Activated CD8-positive, alpha-beta memory T cell treated with anti-CD3 and anti-CD28 coated beads for 24 hours (primary cell): ENCODE data around the gene UMAD1.

ENCODE experiments used
- DNase-seq: peaks from one replicate; pipeline ENCODE4 v3.0.0-alpha.2; 2020

UMAD1 gene

DNA sequence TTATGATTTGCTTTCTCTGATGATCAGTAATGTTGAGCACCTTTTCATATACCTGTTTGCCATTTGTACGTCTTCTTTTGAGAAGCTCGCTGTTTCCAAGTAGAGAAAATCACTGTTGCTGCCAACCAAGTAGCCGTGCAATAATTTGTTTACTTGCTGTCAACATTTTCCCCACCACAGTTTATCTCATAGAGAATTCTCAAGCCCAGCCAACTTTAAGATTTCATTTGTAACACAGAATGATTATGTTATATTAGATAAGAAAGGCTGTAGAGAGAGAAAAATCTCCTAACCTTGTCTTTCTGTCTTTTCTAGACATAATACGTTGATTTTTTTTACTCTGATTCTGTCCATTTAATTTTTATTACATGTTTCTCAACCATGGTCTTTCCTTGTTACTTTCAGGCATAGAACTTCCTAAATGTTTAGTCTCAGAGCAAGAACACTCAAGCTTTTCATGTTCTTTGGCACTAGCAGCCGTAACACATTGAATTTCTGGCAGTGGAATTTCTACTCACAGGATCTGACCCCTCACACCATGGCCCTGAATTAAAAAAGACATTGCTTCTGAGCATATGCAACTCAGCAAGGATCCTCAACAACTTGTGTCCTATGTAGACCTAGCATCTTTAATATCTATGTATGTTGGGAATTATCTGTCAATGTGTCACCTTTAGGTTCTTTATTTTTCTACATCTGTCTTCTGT lies 54.7 kb downstream of the UMAD1 start:
- DNase-seq = no peak

DNA sequence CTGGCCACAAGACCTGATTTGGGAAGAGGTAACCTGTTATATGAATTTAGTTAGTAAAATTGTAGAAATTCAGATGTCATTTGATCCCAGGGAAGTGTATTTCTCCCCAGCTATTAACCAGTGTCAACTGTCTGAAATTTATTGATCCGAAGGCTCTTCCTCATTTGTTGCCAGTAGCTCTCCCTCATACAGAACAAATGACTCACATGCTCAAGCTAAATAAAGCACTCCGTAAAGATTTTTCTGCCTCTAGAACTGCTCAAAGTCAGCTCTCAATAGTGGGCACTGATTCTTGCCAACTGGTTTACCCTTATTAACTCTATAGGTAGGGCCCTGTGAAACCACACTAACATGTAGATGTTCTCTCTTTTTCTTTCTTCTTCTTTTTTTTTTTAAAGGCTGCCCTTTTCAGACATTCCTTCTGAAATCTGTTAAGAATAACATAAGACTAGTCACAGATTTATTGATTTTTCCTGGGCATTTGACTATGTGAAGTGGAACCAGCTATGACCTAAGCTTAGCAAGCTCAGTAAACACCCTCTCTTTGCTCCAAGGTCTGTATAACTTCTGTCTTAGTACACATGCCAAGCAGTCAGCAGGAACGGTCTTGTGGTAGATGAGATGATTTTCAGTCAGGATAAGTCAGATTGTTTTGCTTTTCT lies 56.0 kb downstream of the UMAD1 start:
- no peak for DNase-seq

GRCh38 chr7:7698930-7699329 lies 58.4 kb downstream of the UMAD1 start:
- DNase-seq = no peak

DNA sequence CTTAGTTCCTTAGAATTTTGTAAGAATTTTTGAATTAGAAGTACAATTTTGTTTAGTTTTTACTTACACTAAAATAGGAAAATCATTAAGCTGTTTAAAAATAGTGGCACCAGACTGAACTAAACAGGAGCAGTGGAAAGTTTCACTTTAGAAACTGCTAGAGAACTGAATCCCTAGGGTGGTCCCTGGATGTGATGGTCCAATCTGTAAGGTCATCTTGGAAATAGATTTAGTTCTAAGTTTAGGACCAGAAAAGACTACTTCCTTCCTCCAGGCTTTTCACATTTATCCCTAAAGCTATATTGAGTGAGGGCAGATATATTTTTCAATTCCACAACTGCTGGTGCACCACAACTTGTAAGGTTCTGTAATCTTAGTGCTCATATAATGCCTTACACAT lies 58.8 kb downstream of the UMAD1 start:
- DNase-seq = no peak

GRCh38 chr7:7699970-7700369 lies 59.4 kb downstream of the UMAD1 start:
- DNase-seq = no peak

- no peak for DNase-seq
These were observed 61.0 kb downstream of the UMAD1 start for GRCh38 chr7:7701527-7701926.

DNA sequence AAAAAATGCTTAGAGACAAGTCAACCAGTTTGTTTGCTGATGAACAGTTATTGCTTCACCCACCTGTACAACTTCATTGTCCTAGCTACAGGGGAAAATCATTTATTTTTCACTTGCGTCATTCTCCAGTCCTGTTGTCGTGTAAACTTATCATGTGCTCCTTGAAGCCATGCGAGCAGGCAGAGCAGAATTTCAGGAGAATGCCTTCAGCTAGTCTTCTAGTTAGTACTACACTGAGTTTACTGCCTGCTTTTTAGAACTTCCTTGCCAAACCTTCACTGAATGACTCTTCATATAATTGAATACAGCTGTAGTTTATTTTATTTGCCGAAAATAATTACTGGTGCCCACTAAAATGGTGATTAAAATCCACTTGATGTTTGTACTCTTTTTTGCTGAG lies 62.3 kb downstream of the UMAD1 start:
- DNase-seq = no peak

GRCh38 chr7:7703427-7703826 lies 62.9 kb downstream of the UMAD1 start:
- DNase-seq = no peak

DNA sequence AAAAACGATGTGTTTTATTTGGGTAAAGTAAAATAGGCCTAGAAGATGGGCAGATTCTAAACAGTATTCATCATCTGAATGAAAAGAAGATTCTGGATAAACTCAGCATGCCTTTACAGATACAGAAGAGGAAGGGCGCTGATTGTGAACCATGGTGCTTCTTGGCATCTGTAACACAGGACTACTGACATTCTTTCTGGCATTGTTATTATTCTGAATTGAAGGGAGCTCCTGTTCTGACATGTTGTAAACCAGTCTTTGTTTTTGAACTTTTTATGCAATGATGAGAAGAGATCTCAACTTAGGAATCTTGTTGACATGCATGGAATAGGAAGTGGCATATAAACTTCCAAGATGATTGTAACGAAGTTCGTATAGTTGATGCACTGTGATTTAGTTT lies 64.3 kb downstream of the UMAD1 start:
- DNase-seq = no peak

GRCh38 chr7:7705318-7705717 lies 64.8 kb downstream of the UMAD1 start:
- DNase-seq = no peak

- DNase-seq = no peak
These were observed 65.6 kb downstream of the UMAD1 start for GRCh38 chr7:7706101-7706511.

DNA sequence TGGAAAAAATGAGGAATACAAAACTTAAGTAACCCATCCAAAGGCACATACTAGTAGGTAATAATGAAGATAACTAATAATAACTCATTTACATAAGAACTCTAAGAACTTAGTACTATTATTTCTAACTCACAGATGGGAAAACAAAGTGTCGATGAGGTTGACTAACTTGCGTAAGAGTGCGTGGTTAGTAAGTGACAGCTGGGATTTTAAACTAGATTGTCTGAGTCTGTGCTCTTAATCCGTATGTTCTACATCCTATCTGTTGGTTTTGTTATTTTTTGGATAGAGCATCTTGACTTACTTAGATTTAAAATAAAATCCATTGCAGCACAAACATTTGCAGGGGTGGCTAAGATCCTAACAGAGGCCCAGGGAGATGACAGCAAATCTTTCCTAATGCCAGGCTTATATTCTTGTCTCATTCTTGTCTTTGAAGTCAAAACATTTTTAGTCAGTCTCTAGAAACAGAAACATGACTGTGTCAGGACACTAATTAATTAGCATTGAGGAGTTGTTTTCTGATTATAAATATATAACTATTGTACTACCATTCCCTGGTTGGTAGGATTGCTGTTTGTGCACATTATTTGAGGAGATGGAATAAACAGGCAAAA lies 66.1 kb downstream of the UMAD1 start:
- no peak for DNase-seq

DNA sequence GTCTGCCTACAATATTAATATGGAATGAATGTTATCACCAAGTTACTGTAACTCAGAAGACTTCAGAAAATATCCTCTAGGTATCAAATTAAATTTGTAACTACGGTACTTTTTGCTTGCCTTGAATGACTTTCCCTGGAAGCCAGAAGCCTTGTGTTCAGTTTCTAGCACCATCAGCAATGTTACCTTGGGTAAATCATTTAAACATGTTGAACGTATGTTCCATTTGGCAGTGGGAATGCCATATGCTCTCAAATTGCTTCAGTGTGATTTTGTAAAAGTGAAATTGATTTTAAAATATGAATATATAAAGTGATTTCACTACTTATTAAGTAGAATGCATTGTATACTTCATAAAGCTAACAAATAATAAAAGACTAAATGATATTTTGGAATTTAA lies 66.7 kb downstream of the UMAD1 start:
- no peak for DNase-seq

DNA sequence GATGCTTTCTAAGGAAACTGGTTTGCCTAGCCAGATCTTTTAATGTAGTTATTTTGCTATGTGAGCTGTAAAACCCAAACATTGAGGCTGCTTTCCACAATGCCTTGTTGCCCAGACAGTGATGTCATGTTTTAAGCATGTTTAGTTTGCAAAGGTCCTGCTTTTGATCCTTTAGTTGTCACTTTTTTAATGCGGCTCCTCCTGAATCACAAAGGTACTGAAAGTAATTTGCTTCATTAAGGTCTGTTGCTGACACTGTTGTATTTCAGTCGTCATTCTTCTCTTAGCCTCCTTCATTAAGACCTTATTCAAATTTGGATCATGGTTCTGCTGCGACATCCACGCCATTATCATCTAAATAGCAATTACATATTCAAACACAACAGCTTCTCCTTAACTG lies 67.3 kb downstream of the UMAD1 start:
- DNase-seq = no peak

DNA sequence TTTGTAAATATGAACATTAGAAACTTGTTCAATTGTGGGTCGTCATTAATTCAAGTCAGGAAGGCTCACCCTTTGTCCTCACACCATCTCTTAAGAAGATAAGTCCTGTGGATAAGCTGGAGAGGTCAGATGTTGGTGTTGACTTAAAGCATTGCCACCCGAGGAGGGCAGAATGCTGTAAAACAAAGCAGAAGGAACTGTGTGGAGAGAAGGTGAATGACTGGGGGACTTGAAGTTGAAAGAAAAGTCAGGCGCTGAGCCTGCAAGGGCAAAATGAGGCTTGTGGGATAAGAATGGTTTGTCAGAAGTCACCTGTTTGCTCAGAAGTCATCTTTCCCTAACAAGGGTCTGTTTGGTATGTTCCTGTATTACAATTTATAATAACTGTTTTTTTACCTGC lies 68.7 kb downstream of the UMAD1 start:
- no peak for DNase-seq

- DNase-seq = no peak
These were observed 69.9 kb downstream of the UMAD1 start for GRCh38 chr7:7710469-7710868.

GRCh38 chr7:7713730-7714129 lies 73.2 kb downstream of the UMAD1 start:
- no peak for DNase-seq

DNA sequence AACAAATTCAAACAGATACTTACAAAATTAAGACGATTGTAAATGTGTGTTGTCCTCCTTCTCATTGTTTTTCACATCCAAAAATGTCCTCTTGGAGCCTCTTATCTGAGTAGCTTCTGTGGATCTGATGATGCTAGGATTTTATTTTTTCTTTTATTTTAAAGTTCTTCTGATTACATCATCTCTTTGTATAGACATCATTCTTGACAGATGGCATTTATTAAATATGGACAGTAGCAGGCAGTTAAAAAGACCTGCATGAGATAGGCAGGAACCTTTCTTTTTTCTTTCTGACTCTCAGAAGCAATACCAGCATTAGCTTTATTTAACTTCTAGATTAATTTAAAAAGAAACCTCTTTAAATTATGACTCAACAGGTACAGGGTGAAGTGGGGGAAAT lies 77.9 kb downstream of the UMAD1 start, which contains the start of gene RPA3:
RPA3 (minus strand) TSS at position 116 of the 400 bp plus-strand sequence. CDS start 78,189 bp downstream, outside the sequence.
- no peak for DNase-seq

DNA sequence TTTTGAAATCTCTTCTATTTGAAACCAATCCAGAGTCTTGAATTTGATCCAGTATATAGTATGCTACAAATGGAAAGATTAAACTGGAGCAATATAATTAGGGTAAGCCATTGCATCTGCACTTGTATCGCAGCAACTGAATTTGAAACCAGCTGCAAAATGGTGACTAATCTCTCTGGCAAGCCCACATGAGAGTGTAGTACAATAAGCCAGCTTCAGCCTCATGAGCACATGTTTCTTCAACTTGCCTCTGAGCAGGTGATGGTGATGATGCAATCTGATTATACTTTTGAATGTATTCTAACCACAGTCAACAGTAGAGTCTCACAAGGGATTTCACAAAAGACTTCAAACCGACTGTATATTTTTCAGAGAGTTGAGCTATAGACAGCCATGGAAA lies 78.7 kb downstream of the UMAD1 start:
- DNase-seq = no peak

GRCh38 chr7:7720193-7720592 lies 79.6 kb downstream of the UMAD1 start:
- DNase-seq = no peak

- DNase-seq = no peak
These were observed 80.4 kb downstream of the UMAD1 start for GRCh38 chr7:7720750-7721621.

DNA sequence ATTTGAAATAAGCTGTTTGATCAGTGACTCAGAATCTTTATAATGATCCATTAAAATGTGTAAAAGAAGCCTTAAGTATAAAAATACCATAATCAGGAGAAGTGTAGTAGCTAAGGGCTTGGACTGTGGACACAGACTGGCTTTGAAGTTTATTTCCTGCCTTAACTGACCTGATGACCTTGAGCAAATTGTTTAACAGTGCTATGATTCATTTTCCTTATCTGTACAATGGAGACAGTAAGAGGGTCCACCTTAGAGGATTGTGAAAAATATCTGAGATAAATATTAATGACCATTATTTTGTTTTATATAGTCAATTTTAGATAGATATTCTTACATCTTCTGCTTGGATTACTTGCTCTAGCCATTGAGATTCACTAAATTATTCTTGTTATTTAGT lies 91.2 kb downstream of the UMAD1 start:
- no peak for DNase-seq

DNA sequence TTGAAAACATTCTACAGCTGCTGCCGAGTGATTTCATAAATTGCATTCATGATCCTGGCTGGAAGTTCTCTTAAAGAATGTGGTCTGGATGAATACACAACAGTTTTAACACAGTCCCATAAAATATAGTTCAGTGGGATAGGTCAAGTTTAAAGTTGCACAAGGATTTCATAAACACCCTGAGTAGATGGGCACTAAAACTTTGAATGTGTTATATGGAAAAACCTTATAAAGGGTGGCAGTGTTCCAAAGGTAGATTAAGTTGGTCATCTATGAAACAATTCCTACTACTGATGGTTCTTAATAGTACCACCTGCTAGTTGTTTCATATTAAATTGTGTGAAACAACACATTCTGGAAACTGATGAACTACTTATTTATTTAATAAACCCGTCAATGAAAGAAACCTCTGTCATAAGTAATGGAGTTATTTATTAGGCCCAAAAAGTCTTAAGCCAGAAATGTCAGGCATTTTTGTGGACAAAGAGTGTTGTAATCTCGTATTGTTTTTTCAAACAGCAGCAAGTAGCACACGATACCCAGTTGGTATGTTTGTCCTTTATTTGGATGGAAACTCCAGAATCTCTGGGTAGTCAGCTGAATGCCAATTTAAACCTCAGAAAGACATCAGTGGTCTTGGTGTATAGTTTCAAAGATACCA lies 92.2 kb downstream of the UMAD1 start:
- no peak for DNase-seq
